GM19463 (cell line): ENCODE results near the gene DRAM2.
"Not testable (repeated sequence)": the region's sequence is repeated elsewhere in the genome, so short reads cannot be mapped to it uniquely, and the experiment has no call there.

Experiments used
- ATAC-seq: cut with Tn5 transposase; IDR thresholded peaks from one replicate; pipeline ENCODE4 v1.9.1; 2021; ENCODE audit warnings: mild to moderate bottlenecking, moderate library complexity; ENCODE audit not compliant: unreplicated experiment

DRAM2 gene

DNA sequence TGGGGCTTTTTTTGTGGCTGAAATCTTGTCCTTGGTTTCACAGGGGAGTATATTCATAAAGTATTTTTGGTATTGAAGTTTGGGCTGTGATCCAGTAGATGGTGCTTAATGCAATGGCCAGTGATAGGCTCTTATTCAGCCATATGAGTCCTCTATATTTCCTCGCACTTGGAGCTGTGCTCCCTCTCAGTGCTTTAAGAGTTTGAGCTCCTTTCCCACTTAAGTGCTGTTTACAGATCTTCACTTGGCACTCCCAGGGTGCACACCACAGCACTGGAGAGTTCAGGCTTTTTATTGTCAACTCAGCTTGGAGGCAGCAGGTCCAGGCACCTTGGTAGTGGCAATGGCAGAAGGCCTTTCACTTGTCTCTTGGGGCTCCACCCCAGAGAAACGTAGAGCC is 54.9 kb downstream of the DRAM2 start:
- no peak for ATAC-seq

DNA sequence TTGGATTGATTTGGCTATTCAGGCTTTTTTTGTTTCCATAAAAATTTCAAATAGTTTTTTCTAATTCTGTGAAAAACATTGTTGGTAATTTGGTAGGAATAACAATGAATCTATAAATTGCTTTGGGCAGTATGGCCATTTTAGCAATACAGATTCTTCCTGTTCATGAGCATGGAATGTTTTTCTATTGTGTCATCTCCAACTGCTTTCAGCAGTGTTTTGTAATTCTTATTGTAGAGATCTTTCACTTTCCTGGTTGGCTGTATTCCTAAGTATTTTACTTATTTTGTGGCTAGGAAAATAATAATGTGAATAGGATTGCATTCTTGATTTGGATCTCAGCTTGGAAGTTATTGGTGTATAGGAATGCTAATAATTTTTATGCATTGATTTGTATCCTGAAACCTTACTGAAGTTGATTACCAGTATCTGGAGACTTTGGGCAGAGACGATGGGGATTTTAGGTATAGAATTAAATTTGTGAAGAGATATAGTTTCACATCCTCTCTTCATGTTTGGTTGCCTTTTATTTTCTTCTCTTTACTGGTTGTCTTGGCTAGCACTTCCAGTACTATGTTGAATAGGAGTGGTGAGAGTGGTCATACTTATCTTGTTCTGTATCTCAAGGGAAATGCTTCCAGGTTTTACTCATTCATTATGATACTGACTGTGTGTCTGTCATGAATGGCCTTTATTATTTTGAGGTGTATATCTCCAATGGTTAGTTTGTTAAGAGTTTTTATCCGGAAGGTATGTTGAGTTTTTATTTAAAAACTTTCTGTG is 57.3 kb downstream of the DRAM2 start:
- ATAC-seq, result no peak

DNA sequence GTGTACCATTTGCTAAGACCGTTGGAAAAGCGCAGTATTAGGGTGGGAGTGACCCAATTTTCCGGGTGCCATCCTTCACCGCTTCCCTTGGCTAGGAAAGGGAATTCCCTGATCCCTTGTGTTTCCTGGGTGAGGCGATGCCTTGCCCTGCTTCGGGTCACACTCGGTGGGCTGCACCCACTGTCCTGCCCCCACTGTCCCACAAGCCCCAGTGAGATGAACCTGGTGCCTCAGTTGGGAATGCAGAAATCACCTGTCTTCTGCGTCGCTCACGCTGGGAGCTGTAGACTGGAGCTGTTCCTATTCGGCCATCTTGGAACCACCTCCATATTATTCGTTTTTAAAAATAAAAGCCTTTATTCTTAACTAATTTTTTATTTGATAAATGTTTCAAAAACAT is 60.6 kb downstream of the DRAM2 start:
- not testable (repeated sequence) for ATAC-seq

DNA sequence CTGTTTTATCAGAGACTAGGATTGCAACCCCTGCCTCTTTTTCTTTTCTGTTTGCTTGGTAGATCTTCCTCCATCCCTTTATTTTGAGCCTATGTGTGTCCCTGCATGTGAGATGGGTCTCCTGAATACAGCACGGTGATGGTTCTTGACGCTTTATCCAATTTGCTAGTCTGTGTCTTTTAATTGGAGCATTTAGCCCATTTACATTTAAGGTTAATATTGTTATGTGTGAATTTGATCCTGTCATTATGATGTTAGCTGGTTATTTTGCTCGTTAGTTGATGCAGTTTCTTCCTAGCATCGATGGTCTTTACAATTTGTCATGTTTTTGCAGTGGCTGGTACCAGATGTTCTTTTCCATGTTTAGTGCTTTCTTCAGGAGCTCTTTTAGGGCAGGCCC is 62.6 kb downstream of the DRAM2 start:
- not testable (repeated sequence) for ATAC-seq
